MM.1S (cell line): Measurements from ENCODE around the gene MBD5.

Experiments used
- DNase-seq: peaks from one replicate; pipeline ENCODE4 v3.0.0-alpha.2; 2015
- H2AFZ ChIP-seq: fragments of 300-600 bp; sonication (generic); 2 replicates; pipeline ENCODE4 v1.6.0; 2016; ENCODE audit warnings: antibody characterized with exemption, low read length
- H3F3A ChIP-seq: fragments of 300-600 bp; sonication (generic); 2 replicates; pipeline ENCODE4 v1.6.1; 2016; ENCODE audit warnings: mild to moderate bottlenecking, antibody characterized with exemption, low read length, moderate library complexity, mixed read lengths; ENCODE audit not compliant: insufficient read depth
- H3K27ac ChIP-seq: fragments of 300-600 bp; sonication (generic); 2 replicates; pipeline ENCODE4 v1.5.1; 2016; ENCODE audit warnings: mild to moderate bottlenecking, low read length
- H3K27me3 ChIP-seq: fragments of 300-600 bp; sonication (generic); replicated peaks from 2 replicates; pipeline ENCODE4 v1.6.0; 2016; ENCODE audit warnings: low read length; ENCODE audit not compliant: insufficient read depth
- H3K36me3 ChIP-seq: fragments of 300-600 bp; sonication (generic); replicated peaks from 2 replicates; pipeline ENCODE4 v1.6.1; 2016; ENCODE audit warnings: mild to moderate bottlenecking, low read length, mixed read lengths; ENCODE audit not compliant: insufficient read depth
- H3K4me1 ChIP-seq: fragments of 300-600 bp; sonication (generic); 2 replicates; pipeline ENCODE4 v1.6.1; 2016; ENCODE audit warnings: low read length, mixed read lengths
- H3K4me2 ChIP-seq: fragments of 300-600 bp; sonication (generic); 2 replicates; pipeline ENCODE4 v1.6.0; 2016; ENCODE audit warnings: low read depth, low read length
- H3K4me3 ChIP-seq: fragments of 300-600 bp; sonication (generic); 2 replicates; pipeline ENCODE4 v1.5.1; 2016; ENCODE audit warnings: low read length, mixed read lengths
- H3K79me2 ChIP-seq: fragments of 300-600 bp; sonication (generic); 2 replicates; pipeline ENCODE4 v1.6.1; 2016; ENCODE audit warnings: mixed run types, low read length, mixed read lengths
- H3K9ac ChIP-seq: fragments of 300-600 bp; sonication (generic); 2 replicates; pipeline ENCODE4 v1.6.1; 2016; ENCODE audit warnings: low read length, mixed read lengths
- H3K9me2 ChIP-seq: fragments of 300-600 bp; sonication (generic); replicated peaks from 2 replicates; pipeline ENCODE4 v1.6.1; 2016; ENCODE audit warnings: mild to moderate bottlenecking, low read length, mixed read lengths; ENCODE audit not compliant: insufficient read depth
- H3K9me3 ChIP-seq: fragments of 300-600 bp; sonication (generic); replicated peaks from 2 replicates; pipeline ENCODE4 v1.6.1; 2016; ENCODE audit warnings: mild to moderate bottlenecking, low read length, mixed read lengths; ENCODE audit not compliant: insufficient read depth
- H4K20me1 ChIP-seq: fragments of 300-600 bp; sonication (generic); 2 replicates; pipeline ENCODE4 v1.6.1; 2016; ENCODE audit warnings: mild to moderate bottlenecking, low read length, moderate library complexity, mixed read lengths; ENCODE audit not compliant: insufficient read depth
- EZH2 ChIP-seq: fragments of 300-600 bp; sonication (generic); optimal IDR thresholded peaks from 2 replicates; pipeline ENCODE3; 2017; ENCODE audit warnings: low read depth, mild to moderate bottlenecking, antibody characterized with exemption, low read length, mixed read lengths
- EZH2phosphoT487 ChIP-seq: fragments of 300-600 bp; sonication (generic); IDR thresholded peaks from 2 replicates; pipeline ENCODE4 v1.6.1; 2018; ENCODE audit warnings: antibody characterized with exemption, low read length
- TF ChIP-seq, protein P1 (sequence below): fragments of 300-600 bp; sonication (generic); IDR thresholded peaks from 2 replicates; pipeline ENCODE4 v1.5.1; 2016; ENCODE audit warnings: antibody characterized with exemption, low read length, mixed read lengths

MBD5 gene

DNA sequence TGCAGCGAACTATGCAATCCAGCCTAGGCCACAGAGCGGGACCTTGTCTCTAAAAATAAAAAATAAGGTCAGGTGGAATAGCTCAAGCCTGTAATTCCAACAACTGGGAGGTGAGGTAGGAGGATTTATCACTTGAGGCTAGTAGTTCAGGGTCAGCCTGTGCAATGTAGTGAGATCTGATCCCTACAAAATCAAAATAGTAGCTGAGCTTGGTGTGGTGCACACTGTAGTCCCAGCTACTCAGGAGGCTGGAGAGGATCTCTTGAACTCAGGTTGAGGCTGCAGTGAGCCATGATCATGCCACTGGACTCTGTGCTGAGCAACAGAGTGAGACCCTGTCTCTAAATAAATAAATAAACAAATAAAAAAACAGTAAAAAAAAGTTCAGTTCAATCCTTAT, 5.7 kb downstream of the MBD5 start:
- Histone ChIP-seq H3K4me2 (no peak overlapping the region), H3K4me3 (no peak overlapping the region), H3K9ac (no peak overlapping the region), H3F3A (peaks cover 12% of the 10 kb centered on the region), H3K9me2 (no peaks in the 10 kb centered on the region), H3K4me1 (peaks cover 20% of the 10 kb centered on the region), H3K79me2 (peaks cover 64% of the 10 kb centered on the region), H3K36me3 (no peaks in the 10 kb centered on the region), H4K20me1 (no peaks in the 10 kb centered on the region), H3K27ac (no peak overlapping the region), H2AFZ (no peak overlapping the region), H3K9me3 (no peaks in the 10 kb centered on the region), H3K27me3 (no peaks in the 10 kb centered on the region)
- TF ChIP-seq EZH2phosphoT487 (no peak), EZH2 (no peak)
- TF ChIP-seq, protein P1, sequence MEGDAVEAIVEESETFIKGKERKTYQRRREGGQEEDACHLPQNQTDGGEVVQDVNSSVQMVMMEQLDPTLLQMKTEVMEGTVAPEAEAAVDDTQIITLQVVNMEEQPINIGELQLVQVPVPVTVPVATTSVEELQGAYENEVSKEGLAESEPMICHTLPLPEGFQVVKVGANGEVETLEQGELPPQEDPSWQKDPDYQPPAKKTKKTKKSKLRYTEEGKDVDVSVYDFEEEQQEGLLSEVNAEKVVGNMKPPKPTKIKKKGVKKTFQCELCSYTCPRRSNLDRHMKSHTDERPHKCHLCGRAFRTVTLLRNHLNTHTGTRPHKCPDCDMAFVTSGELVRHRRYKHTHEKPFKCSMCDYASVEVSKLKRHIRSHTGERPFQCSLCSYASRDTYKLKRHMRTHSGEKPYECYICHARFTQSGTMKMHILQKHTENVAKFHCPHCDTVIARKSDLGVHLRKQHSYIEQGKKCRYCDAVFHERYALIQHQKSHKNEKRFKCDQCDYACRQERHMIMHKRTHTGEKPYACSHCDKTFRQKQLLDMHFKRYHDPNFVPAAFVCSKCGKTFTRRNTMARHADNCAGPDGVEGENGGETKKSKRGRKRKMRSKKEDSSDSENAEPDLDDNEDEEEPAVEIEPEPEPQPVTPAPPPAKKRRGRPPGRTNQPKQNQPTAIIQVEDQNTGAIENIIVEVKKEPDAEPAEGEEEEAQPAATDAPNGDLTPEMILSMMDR = no peak
- no peak for DNase-seq

DNA sequence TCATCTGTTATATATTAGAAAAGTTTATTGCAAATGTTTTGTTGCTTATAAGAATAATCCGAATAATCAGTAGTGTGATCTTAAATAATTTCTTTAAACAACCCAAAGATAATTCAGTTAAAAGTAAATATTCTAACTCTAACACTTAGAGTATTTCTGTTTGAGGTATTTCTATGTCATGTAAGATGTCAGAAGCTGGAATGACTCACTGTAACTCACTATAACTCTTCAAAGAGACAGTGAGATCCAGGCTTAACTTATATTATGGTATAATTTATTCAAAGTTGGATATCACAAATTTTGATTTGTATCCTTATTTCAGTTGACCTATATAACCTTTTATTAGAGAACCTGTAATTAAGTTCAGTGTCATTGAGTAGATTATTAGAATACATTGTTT, 6.9 kb downstream of the MBD5 start:
- no peak overlapping the region for H3K9ac ChIP-seq
- no peak overlapping the region for H2AFZ ChIP-seq
- no peak for DNase-seq
- H3K4me3 ChIP-seq = no peak overlapping the region
- no peaks in the 10 kb centered on the region for H4K20me1 ChIP-seq
- H3K9me2 ChIP-seq = no peaks in the 10 kb centered on the region
- H3K9me3 ChIP-seq = no peaks in the 10 kb centered on the region
- H3K27me3 ChIP-seq = no peaks in the 10 kb centered on the region
- H3K27ac ChIP-seq = no peak overlapping the region
- peaks cover 52% of the 10 kb centered on the region for H3K79me2 ChIP-seq
- TF ChIP-seq, protein P1 = no peak
- TF ChIP-seq EZH2phosphoT487 = no peak
- no peak for TF ChIP-seq EZH2
- peaks cover 18% of the 10 kb centered on the region for H3K4me1 ChIP-seq
- H3K36me3 ChIP-seq = no peaks in the 10 kb centered on the region
- no peak overlapping the region for H3K4me2 ChIP-seq
- H3F3A ChIP-seq = peaks cover 6% of the 10 kb centered on the region; the same call in 1 of the 2 replicates

DNA sequence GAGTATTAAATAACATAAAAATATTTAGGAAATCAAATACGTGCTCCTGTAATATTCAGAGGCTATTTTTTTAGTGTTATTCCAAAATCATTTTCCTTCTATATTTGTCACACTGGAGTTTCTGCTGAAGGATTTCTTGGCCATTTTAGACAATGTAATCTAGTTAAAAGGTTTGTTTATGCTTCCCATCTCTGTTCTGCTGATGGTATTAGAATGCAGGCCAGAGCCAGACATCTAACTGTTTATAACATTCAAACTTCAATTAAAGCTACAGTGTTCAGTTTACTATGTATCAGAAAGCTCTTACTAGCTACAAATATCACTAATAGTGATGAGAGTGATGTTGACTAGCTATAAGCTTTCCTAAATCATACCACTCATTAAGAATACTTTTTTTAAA, 7.9 kb downstream of the MBD5 start:
- Histone ChIP-seq H4K20me1 (no peaks in the 10 kb centered on the region), H3K9me2 (no peaks in the 10 kb centered on the region), H3K27me3 (no peaks in the 10 kb centered on the region), H3K36me3 (no peaks in the 10 kb centered on the region), H3K4me3 (no peak overlapping the region), H3K9me3 (no peaks in the 10 kb centered on the region), H3K27ac (no peak overlapping the region), H3K4me2 (no peak overlapping the region), H3F3A (0 out of 2 replicates have a peak, but pooled peaks cover 6% of the 10 kb centered on the region), H3K9ac (no peak overlapping the region), H2AFZ (no peak overlapping the region), H3K79me2 (peaks cover 44% of the 10 kb centered on the region), H3K4me1 (peaks cover 8% of the 10 kb centered on the region)
- DNase-seq = no peak
- TF ChIP-seq, protein P1 = no peak
- TF ChIP-seq EZH2 = no peak
- TF ChIP-seq EZH2phosphoT487 = no peak
